Panc1 (cell line): ENCODE measurements around the gene RBM10. TPM values are rescaled to one million over a fixed set of nuclear protein-coding genes. Genes with fewer than 3 reads are reported as not detected.

Experiments
- ATAC-seq: fragments of 200-7000 bp; cut with Tn5 transposase; 2 replicates; pipeline ENCODE4 v1.9.1; 2020; ENCODE audit warnings: mild to moderate bottlenecking, moderate library complexity
- BruUV-seq: library from RNA; stranded (reverse); fragments of 400-500 nt; replicated peaks from 2 replicates; lab custom pipeline; 2021; lab: Mats Ljungman, UMichigan
- CTCF ChIA-PET: fragments of 300-600 bp; sonication (Branson Sonifier 250); formaldehyde crosslinking; loops from one replicate; lab custom pipeline; 2022; ENCODE audit warnings: antibody characterized with exemption; lab: Charles Lee
- POLR2A ChIA-PET: fragments of 300-600 bp; sonication (Branson Sonifier 250); formaldehyde crosslinking; loops from one replicate; lab custom pipeline; 2022; ENCODE audit warnings: antibody characterized with exemption; lab: Charles Lee
- DNase-seq: peaks from one replicate; pipeline ENCODE4 v3.0.0-alpha.2; 2010; ENCODE audit warnings: low read depth, low spot score
- H3K27ac ChIP-seq: 2 replicates; pipeline ENCODE4 v1.5.1; 2011; ENCODE audit warnings: mild to moderate bottlenecking, low read length, inconsistent platforms
- H3K27me3 ChIP-seq: fragments of 200-500 bp; sonication (Bioruptor generic); 2 replicates; pipeline ENCODE4 v1.6.0; 2014; ENCODE audit warnings: low read length, inconsistent platforms; ENCODE audit not compliant: control insufficient read depth, insufficient read depth
- H3K36me3 ChIP-seq: fragments of 200-500 bp; sonication (Bioruptor generic); 2 replicates; pipeline ENCODE4 v1.5.1; 2014; ENCODE audit warnings: inconsistent platforms, mild to moderate bottlenecking, low read length, moderate library complexity; ENCODE audit not compliant: control insufficient read depth, insufficient read depth
- H3K4me1 ChIP-seq: 2 replicates; pipeline ENCODE4 v1.5.1; 2011; ENCODE audit warnings: inconsistent platforms, mild to moderate bottlenecking, low read length, moderate library complexity; ENCODE audit not compliant: control insufficient read depth, insufficient read depth
- H3K4me3 ChIP-seq, 2 experiments: 2 replicates each; pipeline ENCODE4 v1.5.1; 2011 to 2012; ENCODE audit warnings: low read depth in 2 of 2, low read length in 2 of 2, mild to moderate bottlenecking in 2 of 2, inconsistent platforms in 1 of 2, moderate library complexity in 1 of 2
- H3K9me3 ChIP-seq: fragments of 200-500 bp; sonication (Bioruptor generic); 2 replicates; pipeline ENCODE4 v1.5.1; 2014; ENCODE audit warnings: low read depth, mild to moderate bottlenecking, inconsistent platforms, low read length, moderate library complexity; ENCODE audit not compliant: control insufficient read depth, insufficient read depth
- CTCF ChIP-seq: fragments of 450-650 bp; IDR thresholded peaks from 2 replicates; pipeline ENCODE4 v1.5.1; 2017; ENCODE audit warnings: mild to moderate bottlenecking
- POLR2AphosphoS5 ChIP-seq: IDR thresholded peaks from 2 replicates; pipeline ENCODE4 v1.6.1; 2012; ENCODE audit warnings: mild to moderate bottlenecking, low read depth, low read length, moderate library complexity
- REST ChIP-seq, 2 experiments: IDR thresholded peaks; 2 replicates each; pipeline ENCODE4 v1.6.1; 2011 to 2012; ENCODE audit warnings: low read depth in 2 of 2, control low read depth in 1 of 2, low read length in 1 of 2, mild to moderate bottlenecking in 1 of 2, moderate library complexity in 1 of 2; ENCODE audit not compliant: insufficient read depth in 1 of 2
- SIN3A ChIP-seq: IDR thresholded peaks from 2 replicates; pipeline ENCODE4 v1.6.1; 2012; ENCODE audit warnings: low read depth, mild to moderate bottlenecking, low read length, moderate library complexity, borderline replicate concordance; ENCODE audit not compliant: insufficient read depth
- TCF7L2 ChIP-seq: IDR thresholded peaks from 2 replicates; pipeline ENCODE4 v1.6.1; 2011; ENCODE audit warnings: mild to moderate bottlenecking, low read depth, low read length, inconsistent platforms
- in situ Hi-C: cut with HindIII; loops from 2 replicates; pipeline ENCODE4 v1.10.0; 2016; ENCODE audit warnings: low sequenced_read_pairs, low pct_unique_long_range_greater_than_20kb
- intact Hi-C: fragments of 100-400 bp; cut with micrococcal nuclease; formaldehyde crosslinking; loops from one replicate; pipeline ENCODE4 v1.10.0; 2022; ENCODE audit not compliant: unreplicated experiment
- total RNA-seq: library from RNA; stranded (reverse); gene quantifications from one replicate; pipeline ENCODE4 v1.2.1, GENCODE V29; 2021; ENCODE audit not compliant: unreplicated experiment

Gene RBM10
- total RNA-seq, 1 experiment from 2014 or later: 47.1 TPM

- H3K36me3 ChIP-seq: peaks cover 24% of the 10 kb centered on the region
Observed at GRCh38 chrX:47208108-47208507, 63.1 kb downstream of the RBM10 start.

GRCh38 chrX:47209508-47210238 lies 64.7 kb downstream of the RBM10 start:
- CTCF ChIA-PET: no interaction called here

More at GRCh38 chrX:47208108-47208507, 63.1 kb downstream of the RBM10 start:
- intact Hi-C loops (no loop called here), in situ Hi-C loops (no loop called here)
- ChIA-PET CTCF (no interaction called here), POLR2A (no interaction called here)
- DNase-seq: no peak
- TF ChIP-seq CTCF (no peak), REST (IDR thresholded peaks at IDR 0.05; ENCODE audit: insufficient read depth in 1 of 2, low read depth in 2 of 2, low read length in 1 of 2) (no peak), TCF7L2 (no peak)
- no peak overlapping the region for H3K27ac ChIP-seq
- H3K4me3 ChIP-seq: no peak overlapping the region
- no peaks in the 10 kb centered on the region for H3K4me1 ChIP-seq
- BruUV-seq: no TSS peak
- no peak for ATAC-seq
- no peaks in the 10 kb centered on the region for H3K9me3 ChIP-seq
- H3K27me3 ChIP-seq: no peaks in the 10 kb centered on the region

More at GRCh38 chrX:47209508-47210238, 64.7 kb downstream of the RBM10 start:
- H3K36me3 ChIP-seq: peaks cover 22% of the 10 kb centered on the region
- H3K27ac ChIP-seq: no peak overlapping the region
- no peak for TF ChIP-seq REST (IDR thresholded peaks at IDR 0.05; ENCODE audit: insufficient read depth in 1 of 2, low read depth in 2 of 2, low read length in 1 of 2)
- no peak for TF ChIP-seq CTCF
- TF ChIP-seq SIN3A: no peak
- TF ChIP-seq POLR2AphosphoS5: no peak
- TF ChIP-seq TCF7L2: no peak
- H3K4me1 ChIP-seq: no peaks in the 10 kb centered on the region; the same call in 1 of the 2 replicates
- in situ Hi-C loops (no loop called here), intact Hi-C loops (no loop called here)
- H3K9me3 ChIP-seq: no peaks in the 10 kb centered on the region
- POLR2A ChIA-PET: interaction anchor here (0.6 kb wide), 1 partner anchor 21 kb away, joined by 3 read pairs; no protein-coding TSS in a partner anchor
- BruUV-seq: no TSS peak
- no peaks in the 10 kb centered on the region for H3K27me3 ChIP-seq
- no peak for ATAC-seq
- no peak overlapping the region for H3K4me3 ChIP-seq
- no peak for DNase-seq
